ENCODE measurements around the gene WDR55.

DNA sequence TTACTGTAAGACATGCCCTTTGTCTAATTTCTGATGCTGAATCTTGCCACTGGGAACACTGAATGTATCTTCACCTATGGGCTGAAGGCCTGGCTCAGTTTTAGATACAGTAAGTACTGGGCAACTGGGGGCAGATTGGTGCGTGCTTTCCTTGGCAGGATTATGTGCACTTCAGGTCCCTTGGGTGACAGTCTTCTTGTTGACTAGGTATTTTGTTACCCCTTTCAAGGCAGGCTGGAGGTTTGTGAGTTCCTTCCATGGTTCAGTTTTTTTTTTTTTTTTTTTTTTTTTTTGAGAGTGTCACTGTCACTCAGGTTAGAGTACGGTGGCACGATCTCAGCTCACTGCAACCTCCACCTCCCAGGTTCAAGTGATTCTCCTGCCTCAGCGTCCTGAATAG is 43.1 kb downstream of the WDR55 start:
- no peak for TF ChIP-seq POLR2AphosphoS5 (IDR thresholded peaks at IDR 0.05)
- TF ChIP-seq, protein P1, sequence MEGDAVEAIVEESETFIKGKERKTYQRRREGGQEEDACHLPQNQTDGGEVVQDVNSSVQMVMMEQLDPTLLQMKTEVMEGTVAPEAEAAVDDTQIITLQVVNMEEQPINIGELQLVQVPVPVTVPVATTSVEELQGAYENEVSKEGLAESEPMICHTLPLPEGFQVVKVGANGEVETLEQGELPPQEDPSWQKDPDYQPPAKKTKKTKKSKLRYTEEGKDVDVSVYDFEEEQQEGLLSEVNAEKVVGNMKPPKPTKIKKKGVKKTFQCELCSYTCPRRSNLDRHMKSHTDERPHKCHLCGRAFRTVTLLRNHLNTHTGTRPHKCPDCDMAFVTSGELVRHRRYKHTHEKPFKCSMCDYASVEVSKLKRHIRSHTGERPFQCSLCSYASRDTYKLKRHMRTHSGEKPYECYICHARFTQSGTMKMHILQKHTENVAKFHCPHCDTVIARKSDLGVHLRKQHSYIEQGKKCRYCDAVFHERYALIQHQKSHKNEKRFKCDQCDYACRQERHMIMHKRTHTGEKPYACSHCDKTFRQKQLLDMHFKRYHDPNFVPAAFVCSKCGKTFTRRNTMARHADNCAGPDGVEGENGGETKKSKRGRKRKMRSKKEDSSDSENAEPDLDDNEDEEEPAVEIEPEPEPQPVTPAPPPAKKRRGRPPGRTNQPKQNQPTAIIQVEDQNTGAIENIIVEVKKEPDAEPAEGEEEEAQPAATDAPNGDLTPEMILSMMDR (IDR thresholded peaks at IDR 0.05): no peak
